NCI-H2029 treated with DMSO at 0.1 percent for 48 hours (cell line): ENCODE results near the gene SRD5A3.

Experiments
- DNase-seq: peaks from one replicate; lab custom pipeline; 2025; lab: John Stamatoyannopoulos, UW

SRD5A3 gene

DNA sequence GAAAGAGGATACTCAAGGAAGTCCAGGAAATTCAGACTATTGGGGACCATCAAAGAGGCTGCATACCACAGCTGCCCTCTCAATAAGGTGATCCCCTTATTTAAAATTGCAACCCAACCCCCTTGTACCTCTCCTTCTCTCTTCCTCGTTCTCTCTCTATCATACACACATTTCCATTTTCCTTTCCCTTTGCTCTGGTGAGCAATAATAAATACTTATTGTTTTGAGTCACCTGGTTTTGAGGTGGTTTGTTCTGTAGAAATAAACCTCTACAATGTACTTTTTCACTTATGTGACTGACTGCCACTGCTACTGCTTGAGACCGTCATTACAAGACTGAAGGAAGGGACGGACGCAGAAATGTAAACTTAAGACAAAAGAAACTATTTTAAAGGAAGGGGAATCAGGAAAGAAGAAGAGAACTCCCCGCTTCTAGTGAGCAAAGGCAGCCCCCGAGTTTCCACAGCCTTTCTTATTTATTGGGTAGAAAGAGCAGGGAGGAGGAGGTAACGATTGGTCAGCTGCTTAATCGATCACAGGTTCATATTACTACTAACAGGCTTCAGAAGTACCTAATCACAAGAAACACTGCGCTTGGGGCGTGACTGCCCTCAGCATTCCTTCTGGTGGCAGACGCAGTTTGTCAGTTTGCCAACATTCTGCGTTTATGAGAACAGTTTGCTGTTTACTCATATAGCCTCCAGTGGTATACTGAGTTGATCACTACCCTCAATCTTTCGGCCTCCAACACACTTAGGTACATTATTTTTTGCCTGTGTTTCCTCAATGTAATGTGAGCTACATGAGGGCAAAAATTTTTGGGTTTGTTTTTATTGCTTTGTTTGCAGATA lies 32.8 kb downstream of the SRD5A3 start:
- DNase-seq: no peak

DNA sequence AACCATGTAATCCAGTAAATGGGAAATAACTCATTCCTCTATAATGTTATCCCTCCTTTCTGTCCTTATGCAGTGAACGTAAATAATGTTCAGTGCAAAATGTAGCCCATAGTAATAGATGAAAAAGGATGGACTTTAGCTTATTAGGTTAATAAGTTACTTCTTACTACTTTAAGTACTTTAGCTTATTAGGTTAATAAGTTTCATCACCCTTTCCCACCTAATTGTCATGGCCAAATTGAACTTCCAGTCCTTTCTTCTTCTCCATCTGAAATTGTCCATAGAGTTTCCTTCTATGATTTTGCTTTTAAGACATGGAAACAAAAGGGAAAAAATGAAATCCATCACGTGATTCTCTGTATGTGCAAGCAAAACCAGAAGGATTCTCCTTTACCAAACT lies 34.5 kb downstream of the SRD5A3 start:
- DNase-seq: no peak

GRCh38 chr4:55381502-55381901 lies 35.5 kb downstream of the SRD5A3 start:
- DNase-seq: no peak

DNA sequence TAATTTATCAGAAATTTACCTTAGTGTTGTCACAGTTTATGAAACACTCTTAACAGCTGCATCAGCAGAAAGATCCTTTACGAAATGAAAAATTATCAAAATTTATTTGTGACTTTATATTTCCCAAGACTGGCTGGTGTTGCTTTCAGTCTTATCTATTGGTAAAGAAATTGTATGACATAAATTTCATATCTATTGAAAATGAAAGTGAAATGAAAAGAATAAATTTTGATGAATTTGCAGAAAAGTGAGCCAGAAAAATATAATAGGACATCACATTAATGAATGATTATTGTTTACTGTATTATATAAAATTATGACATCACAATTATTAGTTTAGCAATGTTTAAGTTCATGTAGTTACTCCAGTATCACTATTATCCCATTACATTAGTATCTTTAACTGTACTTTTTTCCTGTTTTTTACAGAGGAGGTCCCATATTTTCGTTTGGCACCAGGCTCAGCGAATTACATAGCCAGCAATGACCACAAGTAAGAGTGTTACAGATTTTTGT lies 36.5 kb downstream of the SRD5A3 start:
- DNase-seq: no peak

- no peak for DNase-seq
These were observed 39.2 kb downstream of the SRD5A3 start for GRCh38 chr4:55385201-55385649.

DNA sequence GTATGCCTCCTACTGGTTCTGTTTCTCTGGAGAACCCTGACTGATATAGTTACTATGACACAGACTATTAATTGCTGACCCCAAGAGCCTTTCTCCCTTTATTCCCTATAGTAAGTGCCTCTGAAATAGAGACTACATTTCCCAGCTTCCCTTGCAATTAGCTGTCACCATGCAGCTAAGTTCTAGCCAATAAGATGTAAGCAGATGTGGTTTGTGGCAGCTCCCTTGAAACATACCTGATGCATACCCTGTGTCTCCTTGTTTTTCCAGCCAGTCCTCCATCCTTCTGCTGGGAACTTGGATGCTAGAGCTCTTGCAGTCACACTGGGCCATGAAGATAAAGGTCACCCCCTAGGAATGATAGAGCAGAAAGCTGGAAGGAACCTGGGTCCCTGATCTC lies 40.0 kb downstream of the SRD5A3 start:
- no peak for DNase-seq

- DNase-seq: no peak
These were observed 40.8 kb downstream of the SRD5A3 start for GRCh38 chr4:55386840-55387239.

DNA sequence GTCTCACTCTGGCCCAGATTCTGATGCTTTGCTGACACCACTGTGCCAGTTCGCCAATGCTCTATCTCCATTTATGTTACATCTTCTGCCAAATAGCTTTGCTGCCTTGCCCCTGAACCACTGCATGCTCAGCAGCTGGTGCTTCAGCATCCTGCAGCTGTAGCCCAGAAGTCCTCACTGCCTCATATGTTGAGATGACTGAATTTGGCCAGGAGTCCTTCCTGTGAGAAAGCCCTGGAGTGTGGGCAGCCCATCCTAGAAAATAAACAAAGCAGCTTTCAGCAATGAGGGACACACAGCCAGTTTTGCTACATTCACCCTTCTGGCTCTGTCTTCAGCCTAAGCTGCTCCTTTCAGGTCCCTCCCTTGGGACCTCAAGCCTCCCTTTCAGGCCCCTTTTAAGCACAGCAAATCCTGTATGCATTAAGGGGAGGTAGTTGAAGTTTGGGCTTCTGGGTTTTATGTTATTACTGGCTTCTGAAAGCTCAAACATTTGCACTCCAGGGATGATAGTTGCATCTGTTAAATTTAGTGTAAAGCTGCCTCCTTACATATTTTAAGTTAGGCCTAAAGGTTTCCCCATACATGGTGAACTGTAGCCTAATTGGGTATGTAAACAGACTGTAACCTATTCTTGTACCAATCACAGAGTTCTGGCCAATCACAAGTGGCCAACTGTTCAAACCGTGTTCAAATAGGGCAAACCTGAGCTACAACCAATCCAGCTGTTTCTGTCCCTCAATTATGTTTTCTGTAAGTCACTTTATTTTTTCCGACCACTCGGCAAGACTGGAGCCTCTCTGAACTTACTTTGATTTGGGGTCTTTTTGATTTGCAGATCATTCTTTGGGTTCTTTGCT lies 47.6 kb downstream of the SRD5A3 start:
- DNase-seq: no peak

- no peak for DNase-seq
These were observed 49.1 kb downstream of the SRD5A3 start for GRCh38 chr4:55395218-55395528.

- DNase-seq: peak; percentile 43
These were observed 49.7 kb downstream of the SRD5A3 start, which contains the start of gene TMEM165 for GRCh38 chr4:55395529-55396307. Gene TMEM165 (plus strand): TSS chr4:55395957. CDS start chr4:55396190, 233 bp downstream.

- no peak for DNase-seq
These were observed 50.5 kb downstream of the SRD5A3 start for GRCh38 chr4:55396308-55397125.

DNA sequence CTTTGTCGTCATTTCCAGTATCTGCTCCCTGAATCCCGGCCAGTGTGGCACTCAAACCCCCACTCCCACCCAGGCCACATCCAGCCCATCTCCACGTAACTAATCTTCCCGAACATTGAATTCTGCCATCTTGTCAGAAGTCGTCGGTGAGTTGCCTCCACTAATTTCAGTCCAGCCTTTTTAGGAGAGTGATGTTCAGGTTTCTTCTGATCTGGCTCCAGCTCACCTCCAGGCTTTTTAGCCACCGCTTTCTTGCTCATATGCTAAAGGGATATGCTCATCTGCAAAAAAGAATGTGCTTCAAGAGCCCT lies 51.0 kb downstream of the SRD5A3 start:
- no peak for DNase-seq

GRCh38 chr4:55397520-55398321 lies 51.7 kb downstream of the SRD5A3 start:
- DNase-seq: no peak

DNA sequence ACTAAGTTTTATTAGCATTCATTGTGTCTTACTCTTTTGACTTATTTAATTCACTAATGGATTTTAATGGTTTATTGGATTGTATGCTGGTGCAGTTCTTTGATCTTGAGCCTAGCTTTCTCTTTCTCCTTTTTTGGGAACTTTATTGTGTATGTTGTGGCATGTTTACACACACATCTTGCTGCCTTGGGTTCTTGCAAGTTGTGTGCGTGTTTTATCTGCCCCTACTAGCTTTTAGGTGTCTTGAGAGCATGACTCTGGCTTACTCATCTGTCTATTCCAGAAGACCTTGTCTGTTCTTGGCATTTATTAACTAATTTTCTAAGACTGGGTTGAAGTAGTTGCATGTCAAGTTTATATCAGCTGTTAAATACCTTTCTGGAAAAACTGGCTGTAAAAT lies 52.4 kb downstream of the SRD5A3 start:
- no peak for DNase-seq

DNA sequence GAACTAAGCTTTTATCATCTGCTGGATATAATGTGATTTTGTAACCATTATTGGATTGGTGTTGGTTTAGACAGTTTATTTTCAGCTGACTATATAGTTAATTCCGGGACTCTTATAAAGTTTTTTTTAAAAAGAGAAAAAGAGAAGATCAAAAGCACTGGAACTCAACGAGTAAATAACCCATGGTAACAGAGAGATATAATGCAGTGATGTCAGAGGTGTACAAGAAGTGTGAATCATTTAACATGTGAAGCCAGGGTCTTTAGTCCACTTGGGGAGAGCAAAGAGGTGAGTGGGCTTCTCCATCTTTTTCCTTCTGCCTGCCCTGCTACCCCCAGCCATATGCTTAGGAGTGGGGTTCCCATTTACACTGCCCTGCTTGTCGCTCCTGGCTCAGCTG lies 52.9 kb downstream of the SRD5A3 start:
- DNase-seq: no peak

- DNase-seq: no peak
These were observed 53.5 kb downstream of the SRD5A3 start for GRCh38 chr4:55399581-55399980.

GRCh38 chr4:55405073-55405472 lies 59.0 kb downstream of the SRD5A3 start:
- no peak for DNase-seq

GRCh38 chr4:55406545-55406944 lies 60.5 kb downstream of the SRD5A3 start:
- DNase-seq: no peak

GRCh38 chr4:55407119-55407518 lies 61.1 kb downstream of the SRD5A3 start:
- no peak for DNase-seq

- no peak for DNase-seq
These were observed 61.7 kb downstream of the SRD5A3 start for GRCh38 chr4:55407764-55408163.
